ENCODE data around the gene PDE4C. TPM values are rescaled to one million over a fixed set of nuclear protein-coding genes. Genes with fewer than 3 reads are reported as not detected.

The PDE4C gene
- total and polyA plus RNA-seq, 9 of the 15 experiments (the other 6 are each of a cell fraction or from before 2014, with no cell fraction given) = 0.04 to 0.91 (median 0.20) TPM; not detected in 1

DNA sequence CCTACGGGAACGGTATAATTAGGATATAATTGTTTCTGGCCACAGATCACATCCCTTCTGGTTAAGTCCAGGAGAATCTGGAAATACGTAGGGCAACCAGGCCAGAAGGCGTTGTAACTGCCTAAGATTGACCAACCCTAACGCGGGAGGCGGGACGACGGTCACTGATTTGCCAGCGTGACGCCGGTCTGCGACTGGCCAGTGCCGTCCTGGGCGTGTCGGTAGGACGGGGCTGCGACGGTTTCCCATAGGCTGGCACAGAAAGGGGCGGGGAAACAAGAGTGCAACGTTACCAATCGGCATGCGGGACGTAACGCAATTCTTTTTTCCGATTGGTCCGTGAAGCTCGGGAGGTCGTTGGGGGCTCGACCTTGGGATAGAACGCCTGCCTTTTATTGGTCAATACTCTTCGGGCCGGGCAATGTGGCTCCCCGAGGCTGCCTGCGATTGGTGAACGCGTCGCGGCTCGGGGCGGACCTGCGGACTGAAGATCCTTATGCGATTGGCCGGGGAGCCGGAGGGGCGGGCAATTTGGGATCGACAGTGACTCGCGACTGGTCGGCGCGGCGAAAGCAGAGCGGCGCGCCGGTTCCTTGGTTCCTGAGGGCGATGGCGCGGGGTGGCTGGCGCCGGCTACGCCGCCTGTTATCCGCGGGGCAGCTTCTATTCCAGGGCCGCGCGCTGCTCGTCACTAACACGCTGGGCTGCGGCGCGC lies 33.4 kb downstream of the PDE4C start, which contains the start of gene MPV17L2 (continued):
- TF ChIP-seq, protein P1, sequence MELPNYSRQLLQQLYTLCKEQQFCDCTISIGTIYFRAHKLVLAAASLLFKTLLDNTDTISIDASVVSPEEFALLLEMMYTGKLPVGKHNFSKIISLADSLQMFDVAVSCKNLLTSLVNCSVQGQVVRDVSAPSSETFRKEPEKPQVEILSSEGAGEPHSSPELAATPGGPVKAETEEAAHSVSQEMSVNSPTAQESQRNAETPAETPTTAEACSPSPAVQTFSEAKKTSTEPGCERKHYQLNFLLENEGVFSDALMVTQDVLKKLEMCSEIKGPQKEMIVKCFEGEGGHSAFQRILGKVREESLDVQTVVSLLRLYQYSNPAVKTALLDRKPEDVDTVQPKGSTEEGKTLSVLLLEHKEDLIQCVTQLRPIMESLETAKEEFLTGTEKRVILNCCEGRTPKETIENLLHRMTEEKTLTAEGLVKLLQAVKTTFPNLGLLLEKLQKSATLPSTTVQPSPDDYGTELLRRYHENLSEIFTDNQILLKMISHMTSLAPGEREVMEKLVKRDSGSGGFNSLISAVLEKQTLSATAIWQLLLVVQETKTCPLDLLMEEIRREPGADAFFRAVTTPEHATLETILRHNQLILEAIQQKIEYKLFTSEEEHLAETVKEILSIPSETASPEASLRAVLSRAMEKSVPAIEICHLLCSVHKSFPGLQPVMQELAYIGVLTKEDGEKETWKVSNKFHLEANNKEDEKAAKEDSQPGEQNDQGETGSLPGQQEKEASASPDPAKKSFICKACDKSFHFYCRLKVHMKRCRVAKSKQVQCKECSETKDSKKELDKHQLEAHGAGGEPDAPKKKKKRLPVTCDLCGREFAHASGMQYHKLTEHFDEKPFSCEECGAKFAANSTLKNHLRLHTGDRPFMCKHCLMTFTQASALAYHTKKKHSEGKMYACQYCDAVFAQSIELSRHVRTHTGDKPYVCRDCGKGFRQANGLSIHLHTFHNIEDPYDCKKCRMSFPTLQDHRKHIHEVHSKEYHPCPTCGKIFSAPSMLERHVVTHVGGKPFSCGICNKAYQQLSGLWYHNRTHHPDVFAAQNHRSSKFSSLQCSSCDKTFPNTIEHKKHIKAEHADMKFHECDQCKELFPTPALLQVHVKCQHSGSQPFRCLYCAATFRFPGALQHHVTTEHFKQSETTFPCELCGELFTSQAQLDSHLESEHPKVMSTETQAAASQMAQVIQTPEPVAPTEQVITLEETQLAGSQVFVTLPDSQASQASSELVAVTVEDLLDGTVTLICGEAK (IDR thresholded peaks at IDR 0.05) = no peak
- TF ChIP-seq, protein P1 (CRISPR knock-in tag; IDR thresholded peaks at IDR 0.05) = no peak
- TF ChIP-seq EZH2 (IDR thresholded peaks at IDR 0.05; ENCODE audit: borderline replicate concordance, low read depth, low read length) = no peak
- no peak for TF ChIP-seq BMI1 (IDR thresholded peaks at IDR 0.05; ENCODE audit: low read length)
- TF ChIP-seq MAFG (tag; conservative IDR thresholded peaks at IDR 0.05) = no peak
- TF ChIP-seq POLR2H (tag; IDR thresholded peaks at IDR 0.05; ENCODE audit: low read depth) = no peak
- no peak for TF ChIP-seq FOXJ3 (CRISPR knock-in tag; IDR thresholded peaks at IDR 0.05)
- TF ChIP-seq, protein P2, sequence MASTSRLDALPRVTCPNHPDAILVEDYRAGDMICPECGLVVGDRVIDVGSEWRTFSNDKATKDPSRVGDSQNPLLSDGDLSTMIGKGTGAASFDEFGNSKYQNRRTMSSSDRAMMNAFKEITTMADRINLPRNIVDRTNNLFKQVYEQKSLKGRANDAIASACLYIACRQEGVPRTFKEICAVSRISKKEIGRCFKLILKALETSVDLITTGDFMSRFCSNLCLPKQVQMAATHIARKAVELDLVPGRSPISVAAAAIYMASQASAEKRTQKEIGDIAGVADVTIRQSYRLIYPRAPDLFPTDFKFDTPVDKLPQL (IDR thresholded peaks at IDR 0.05; ENCODE audit: extremely low read depth, insufficient read length) = no peak
- TF ChIP-seq ZNF561 (CRISPR knock-in tag; conservative IDR thresholded peaks at IDR 0.05) = no peak
- TF ChIP-seq KLF13 (tag; IDR thresholded peaks at IDR 0.05; ENCODE audit: borderline replicate concordance, low read depth) = no peak
- no peak for TF ChIP-seq ZNF830 (CRISPR knock-in tag; IDR thresholded peaks at IDR 0.05)
- TF ChIP-seq, protein P3, sequence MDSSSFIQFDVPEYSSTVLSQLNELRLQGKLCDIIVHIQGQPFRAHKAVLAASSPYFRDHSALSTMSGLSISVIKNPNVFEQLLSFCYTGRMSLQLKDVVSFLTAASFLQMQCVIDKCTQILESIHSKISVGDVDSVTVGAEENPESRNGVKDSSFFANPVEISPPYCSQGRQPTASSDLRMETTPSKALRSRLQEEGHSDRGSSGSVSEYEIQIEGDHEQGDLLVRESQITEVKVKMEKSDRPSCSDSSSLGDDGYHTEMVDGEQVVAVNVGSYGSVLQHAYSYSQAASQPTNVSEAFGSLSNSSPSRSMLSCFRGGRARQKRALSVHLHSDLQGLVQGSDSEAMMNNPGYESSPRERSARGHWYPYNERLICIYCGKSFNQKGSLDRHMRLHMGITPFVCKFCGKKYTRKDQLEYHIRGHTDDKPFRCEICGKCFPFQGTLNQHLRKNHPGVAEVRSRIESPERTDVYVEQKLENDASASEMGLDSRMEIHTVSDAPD (CRISPR knock-in tag; IDR thresholded peaks at IDR 0.05) = no peak
- TF ChIP-seq HNRNPH1 (optimal IDR thresholded peaks at IDR 0.05; ENCODE audit: low read depth, low read length) = no peak
- TF ChIP-seq CBX1 (IDR thresholded peaks at IDR 0.05; ENCODE audit: low read depth) = no peak
- TF ChIP-seq, protein P4, sequence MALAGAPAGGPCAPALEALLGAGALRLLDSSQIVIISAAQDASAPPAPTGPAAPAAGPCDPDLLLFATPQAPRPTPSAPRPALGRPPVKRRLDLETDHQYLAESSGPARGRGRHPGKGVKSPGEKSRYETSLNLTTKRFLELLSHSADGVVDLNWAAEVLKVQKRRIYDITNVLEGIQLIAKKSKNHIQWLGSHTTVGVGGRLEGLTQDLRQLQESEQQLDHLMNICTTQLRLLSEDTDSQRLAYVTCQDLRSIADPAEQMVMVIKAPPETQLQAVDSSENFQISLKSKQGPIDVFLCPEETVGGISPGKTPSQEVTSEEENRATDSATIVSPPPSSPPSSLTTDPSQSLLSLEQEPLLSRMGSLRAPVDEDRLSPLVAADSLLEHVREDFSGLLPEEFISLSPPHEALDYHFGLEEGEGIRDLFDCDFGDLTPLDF (CRISPR knock-in tag; IDR thresholded peaks at IDR 0.05) = no peak
